ENCODE data around the gene STAT2. TPM values are rescaled to one million over a fixed set of nuclear protein-coding genes. Genes with fewer than 3 reads are reported as not detected.

The STAT2 gene
- total and polyA plus RNA-seq, 9 of the 15 experiments (the other 6 are each of a cell fraction or from before 2014, with no cell fraction given), result 15.5 to 46.9 (median 40.1) TPM

GRCh38 chr12:56382611-56383010 lies 22.7 kb upstream of the STAT2 start:
- no peaks in the 10 kb centered on the region for H3K9me3 ChIP-seq (replicated peaks; ENCODE audit: control insufficient read depth, insufficient read depth, low read depth, low read length)
- POLR2A ChIA-PET, result interaction anchor here (1.2 to 1.3 kb wide), 3 partner anchors 11 to 31 kb away, joined by 3 to 7 read pairs (median 4); partner anchors contain the start of gene STAT2
- BruUV-seq (replicated peaks), result no TSS peak
- H3K27me3 ChIP-seq (ENCODE audit: control insufficient read depth in 2 of 2, insufficient read depth in 2 of 2, low read length in 2 of 2), result no peaks in the 10 kb centered on the region
- H3K4me3 ChIP-seq, result no peak overlapping the region
- FAIRE-seq (no peak), DNase-seq (ENCODE audit: extremely low read depth in 1 of 4, low spot score in 3 of 4) (no peak), ATAC-seq (no peak)
- WGBS (ENCODE audit: insufficient coverage, low coverage, missing lambda C conversion rate), result 78% methylated on average over 15 of the region's 16 CpGs
- no peak overlapping the region for H3K4me2 ChIP-seq (ENCODE audit: insufficient read depth, low read length)
- in situ Hi-C loops (cut with MboI), result no loop called here
- H3K4me1 ChIP-seq (replicated peaks in 1 of 2; ENCODE audit: control insufficient read depth in 2 of 2, insufficient read depth in 2 of 2, low read length in 2 of 2), result peaks cover 20 to 22% of the 10 kb centered on the region in 2 experiments
- no peak overlapping the region for H3K9ac ChIP-seq (ENCODE audit: insufficient read depth in 1 of 2, low read depth in 2 of 2, low read length in 2 of 2)
- intact Hi-C loops (cut with micrococcal nuclease), result no loop called here
- H3K27ac ChIP-seq (ENCODE audit: extremely low read depth, low read depth, low read length), result no peak overlapping the region
- H2AFZ ChIP-seq (ENCODE audit: low read depth, low read length), result no peak overlapping the region
- no peaks in the 10 kb centered on the region for H3K9me1 ChIP-seq (ENCODE audit: control insufficient read depth, insufficient read depth, low read length)
- no peaks in the 10 kb centered on the region for H3K36me3 ChIP-seq (ENCODE audit: control insufficient read depth, insufficient read depth, low read length)
- CTCF ChIA-PET (ENCODE audit: low intra/inter-chr PET ratio), result no interaction called here
- no peaks in the 10 kb centered on the region for H4K20me1 ChIP-seq (replicated peaks; ENCODE audit: control insufficient read depth, insufficient read depth, low read length)
- H3K79me2 ChIP-seq (ENCODE audit: control insufficient read depth, insufficient read depth, low read length), result no peaks in the 10 kb centered on the region
- TF ChIP-seq NFRKB (IDR thresholded peaks at IDR 0.05; ENCODE audit: low read depth) (no peak), RCOR1 (IDR thresholded peaks at IDR 0.05; ENCODE audit: borderline replicate concordance in 1 of 2, low read depth in 2 of 2, low read length in 2 of 2) (no peak), NCOA2 (IDR thresholded peaks at IDR 0.05; ENCODE audit: partially characterized antibody in 2 of 2) (no peak), BRCA1 (IDR thresholded peaks at IDR 0.05) (no peak), BRCA1 (CRISPR knock-in tag; IDR thresholded peaks at IDR 0.05) (no peak), ZNF696 (CRISPR knock-in tag; conservative IDR thresholded peaks at IDR 0.05) (no peak), PBX2 (CRISPR knock-in tag; IDR thresholded peaks at IDR 0.05; ENCODE audit: low read depth) (no peak), PBX2 (tag; conservative IDR thresholded peaks at IDR 0.05; ENCODE audit: low read depth) (no peak), ZBTB11 (CRISPR knock-in tag; IDR thresholded peaks at IDR 0.05) (no peak), POLR2AphosphoS2 (IDR thresholded peaks at IDR 0.05; ENCODE audit: low read length) (no peak), PHB (CRISPR knock-in tag; IDR thresholded peaks at IDR 0.05) (no peak), E2F1 (CRISPR knock-in tag; IDR thresholded peaks at IDR 0.05) (no peak), GMEB1 (CRISPR knock-in tag; IDR thresholded peaks at IDR 0.05) (no peak), HNRNPK (IDR thresholded peaks at IDR 0.05; ENCODE audit: low read depth, low read length, poor library complexity, severe bottlenecking) (no peak)

Data from K562 (cell line).